SK-N-SH (cell line): Measurements from ENCODE around the gene BOC.

ENCODE experiments used
- CTCF ChIP-seq: fragments of 200-600 bp; sonication (generic); IDR thresholded peaks from 2 replicates; pipeline ENCODE4 v1.6.1; 2017; ENCODE audit warnings: antibody characterized with exemption, mild to moderate bottlenecking, moderate library complexity
- EP300 ChIP-seq, 2 experiments: IDR thresholded peaks; 2 replicates each; pipeline versions ENCODE4 v1.4.0 to v1.6.1; 2012; ENCODE audit warnings: borderline replicate concordance in 1 of 2, low read depth in 1 of 2, low read length in 1 of 2

- TF ChIP-seq CTCF (no peak), EP300 (IDR thresholded peaks at IDR 0.05; ENCODE audit: borderline replicate concordance in 1 of 2, low read depth in 1 of 2, low read length in 1 of 2) (no peak)
Measured at GRCh38 chr3:113304102-113304501, 92.7 kb downstream of the BOC start.
